Choroid plexus epithelial cell (primary cell): ENCODE data around the gene AOPEP.

Experiments used
- DNase-seq: peaks from one replicate; pipeline ENCODE4 v3.0.0-alpha.2; 2010; ENCODE audit warnings: low read depth
- H3K4me3 ChIP-seq: 2 replicates; pipeline ENCODE4 v1.5.1; 2011; ENCODE audit warnings: low read depth, mild to moderate bottlenecking, control low read depth, low read length, moderate library complexity
- CTCF ChIP-seq: conservative IDR thresholded peaks from 2 replicates; pipeline ENCODE4 v1.5.1; 2011; ENCODE audit warnings: low read depth, mild to moderate bottlenecking, control low read depth, inconsistent platforms, low read length, moderate library complexity

AOPEP gene

GRCh38 chr9:95010431-95010838, 283.9 kb downstream of the AOPEP start:
- DNase-seq = no peak
- no peak overlapping the region for H3K4me3 ChIP-seq
- no peak for TF ChIP-seq CTCF

GRCh38 chr9:95012035-95012708, 285.7 kb downstream of the AOPEP start:
- DNase-seq = no peak
- no peak overlapping the region for H3K4me3 ChIP-seq
- TF ChIP-seq CTCF = no peak

GRCh38 chr9:95012902-95013301, 286.4 kb downstream of the AOPEP start:
- TF ChIP-seq CTCF = no peak

GRCh38 chr9:95014917-95015316, 288.4 kb downstream of the AOPEP start:
- no peak for TF ChIP-seq CTCF
- no peak overlapping the region for H3K4me3 ChIP-seq
- no peak for DNase-seq

More at GRCh38 chr9:95012902-95013301, 286.4 kb downstream of the AOPEP start:
- DNase-seq = no peak
- no peak overlapping the region for H3K4me3 ChIP-seq

- no peak for TF ChIP-seq CTCF
- DNase-seq = no peak
- no peak overlapping the region for H3K4me3 ChIP-seq
These were observed 289.1 kb downstream of the AOPEP start for GRCh38 chr9:95015569-95015968.

- DNase-seq = no peak
- TF ChIP-seq CTCF = no peak
- H3K4me3 ChIP-seq = no peak overlapping the region
These were observed 290.6 kb downstream of the AOPEP start for GRCh38 chr9:95017062-95017461.

- DNase-seq = no peak
- no peak for TF ChIP-seq CTCF
- H3K4me3 ChIP-seq = no peak overlapping the region
These were observed 291.2 kb downstream of the AOPEP start for GRCh38 chr9:95017661-95018060.
